Stimulated activated CD8-positive, alpha-beta memory T cell treated with anti-CD3 and anti-CD28 coated beads, Interleukin-7, amount 100 ng/mL, for 4 hours (primary cell): ENCODE measurements around the gene TRPV5.
"Not testable (repeated sequence)": the region's sequence is repeated elsewhere in the genome, so short reads cannot be mapped to it uniquely, and the experiment has no call there.

Experiments
- DNase-seq, 2 donors: peaks; one replicate each; pipeline ENCODE4 v3.0.0-alpha.2; 2020; ENCODE audit warnings: low read depth in 2 of 2

Gene TRPV5

GRCh38 chr7:142933624-142934023, at the start of gene TRPV5:
TSS of gene TRPV5 (minus strand) at chr7:142933746. CDS start at chr7:142933459, 287 bp downstream.
- DNase-seq: no peak

DNA sequence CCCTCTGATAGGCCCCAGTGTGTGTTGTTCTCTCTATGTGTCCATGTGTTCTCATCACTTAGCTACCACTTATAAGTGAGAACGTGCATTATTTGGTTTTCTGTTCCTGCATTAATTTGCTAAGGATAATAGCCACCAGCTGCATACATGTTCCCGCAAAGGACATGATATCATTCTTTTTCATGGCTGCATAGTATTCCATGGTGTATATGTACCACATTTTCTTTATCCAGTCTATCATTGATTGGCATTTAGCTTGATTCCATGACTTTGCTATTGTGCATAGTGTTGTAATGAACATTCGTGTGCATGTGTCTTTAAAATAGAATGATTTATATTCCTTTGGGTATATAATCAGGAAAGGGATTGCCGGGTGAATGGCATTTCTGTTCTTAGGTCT, 44.9 kb upstream of the TRPV5 start:
- DNase-seq: not testable (repeated sequence)

DNA sequence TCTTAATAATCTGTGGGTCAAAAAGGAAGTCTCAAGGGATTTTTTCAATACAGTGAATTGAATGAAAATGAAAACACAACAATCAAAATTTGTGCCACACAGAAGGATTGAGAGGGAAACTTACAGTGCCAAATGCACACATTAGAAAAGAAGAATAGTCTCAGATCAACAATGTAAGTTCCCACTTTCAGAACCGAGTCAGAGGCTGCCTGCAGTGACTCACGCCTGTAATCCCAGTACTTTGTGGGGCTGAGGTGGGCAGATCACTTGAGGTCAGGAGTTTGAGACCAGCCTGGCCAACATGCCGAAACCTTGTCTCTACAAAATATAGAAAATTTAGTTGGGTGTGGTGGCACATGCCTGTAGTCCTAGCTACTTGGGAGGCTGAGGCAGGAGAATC, 41.1 kb upstream of the TRPV5 start:
- DNase-seq: no peak

- no peak for DNase-seq
Observed at GRCh38 chr7:142969183-142969582, 35.6 kb upstream of the TRPV5 start.

DNA sequence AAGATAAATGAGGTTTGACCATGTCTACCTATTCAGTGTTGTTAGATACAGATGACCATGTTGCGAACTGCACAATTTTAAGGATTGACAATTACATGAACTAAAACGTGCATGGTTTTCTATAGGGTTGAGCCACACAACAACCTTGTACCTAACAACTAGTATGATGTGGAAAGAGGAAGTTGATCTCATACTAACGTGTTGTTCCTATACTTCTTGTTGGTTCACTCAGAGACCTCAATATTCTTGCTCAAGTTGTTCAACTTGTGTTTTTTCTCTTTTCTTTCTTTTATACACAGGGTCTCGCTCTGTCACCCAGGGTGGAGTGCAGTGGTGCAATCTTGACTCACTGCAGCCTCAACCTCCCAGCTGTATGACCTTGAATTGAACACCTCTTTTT, 34.7 kb upstream of the TRPV5 start:
- DNase-seq: no peak

- DNase-seq: no peak
Observed at GRCh38 chr7:142964502-142965246, 31.1 kb upstream of the TRPV5 start.

- no peak for DNase-seq
Observed at GRCh38 chr7:142963993-142964392, 30.4 kb upstream of the TRPV5 start.

- DNase-seq: no peak
Observed at GRCh38 chr7:142962991-142963390, 29.4 kb upstream of the TRPV5 start.

- no peak for DNase-seq
Observed at GRCh38 chr7:142961973-142962926, 28.7 kb upstream of the TRPV5 start, which contains the start of gene KEL. TSS of gene KEL (minus strand) at chr7:142962363. CDS start at chr7:142962206, 157 bp downstream.

DNA sequence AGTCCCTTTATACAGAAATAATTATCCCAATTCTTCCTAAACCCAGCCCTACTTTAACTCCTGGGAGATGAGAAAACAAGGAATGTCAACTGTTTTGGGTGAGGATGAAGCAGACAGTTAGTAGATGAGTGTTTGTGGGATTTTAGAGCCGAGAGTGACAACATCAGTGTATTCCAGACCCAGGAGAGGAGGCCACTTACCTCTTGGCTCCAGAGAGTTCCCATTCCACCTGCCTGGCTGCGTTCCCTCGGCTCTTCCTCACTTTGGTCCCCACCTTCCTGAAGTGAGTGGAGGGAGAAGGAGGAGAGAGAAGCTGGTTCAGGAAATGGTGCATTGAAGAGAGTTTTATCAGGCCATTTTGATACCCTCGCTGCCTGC, 28.0 kb upstream of the TRPV5 start:
- no peak for DNase-seq

DNA sequence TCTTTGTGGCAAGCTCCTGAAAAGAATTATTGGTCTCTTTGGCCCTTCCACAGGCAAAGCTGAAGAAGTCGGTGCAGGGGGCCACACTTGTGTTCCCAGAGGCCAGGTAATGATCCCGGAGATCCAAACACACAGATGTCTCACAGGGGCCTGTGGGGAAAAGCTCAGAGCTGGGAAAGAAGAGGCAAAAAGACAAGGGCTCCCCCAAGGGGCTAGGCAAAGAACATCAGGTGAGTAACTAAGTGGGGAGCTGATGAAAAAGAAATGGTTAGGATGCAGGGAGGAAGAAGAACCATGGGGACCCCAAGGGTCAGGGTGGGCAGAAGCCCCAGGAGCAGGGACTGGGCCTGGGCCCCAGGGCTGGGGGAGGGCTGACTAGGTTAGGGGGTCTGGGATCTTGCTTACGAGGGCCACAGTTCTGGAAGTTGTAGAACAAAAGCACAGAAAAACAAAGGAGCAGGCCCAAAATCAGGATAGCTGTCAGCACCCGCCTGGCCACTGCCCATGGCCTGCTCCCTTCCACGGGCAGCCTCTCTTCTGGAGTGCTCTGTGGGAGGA, 27.5 kb upstream of the TRPV5 start:
- DNase-seq: no peak

DNA sequence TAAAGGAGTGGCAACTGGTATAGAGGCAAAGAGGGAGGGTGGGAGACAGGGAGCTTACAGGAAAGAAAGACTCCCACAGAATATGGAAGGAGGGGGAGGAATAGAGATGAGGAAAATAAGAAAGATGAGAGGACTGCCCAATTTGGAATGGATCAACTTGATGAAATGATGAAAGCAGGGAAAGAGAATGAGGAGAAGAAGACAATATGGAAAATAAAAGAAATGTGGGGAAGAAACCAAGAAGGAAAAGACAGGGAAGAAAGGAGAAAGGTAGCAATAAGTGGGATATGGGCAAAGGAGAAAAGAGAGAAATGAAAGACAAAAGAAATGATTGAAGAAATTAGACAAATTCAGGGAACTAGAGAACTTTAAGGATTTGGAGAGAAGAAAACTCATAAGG, 25.7 kb upstream of the TRPV5 start:
- no peak for DNase-seq

- DNase-seq: no peak
Observed at GRCh38 chr7:142957723-142958122, 24.2 kb upstream of the TRPV5 start.

GRCh38 chr7:142956951-142957623, 23.5 kb upstream of the TRPV5 start:
- DNase-seq: no peak

GRCh38 chr7:142954680-142955268, 21.2 kb upstream of the TRPV5 start:
- DNase-seq: no peak

- DNase-seq: no peak
Observed at GRCh38 chr7:142950235-142950634, 16.7 kb upstream of the TRPV5 start.

DNA sequence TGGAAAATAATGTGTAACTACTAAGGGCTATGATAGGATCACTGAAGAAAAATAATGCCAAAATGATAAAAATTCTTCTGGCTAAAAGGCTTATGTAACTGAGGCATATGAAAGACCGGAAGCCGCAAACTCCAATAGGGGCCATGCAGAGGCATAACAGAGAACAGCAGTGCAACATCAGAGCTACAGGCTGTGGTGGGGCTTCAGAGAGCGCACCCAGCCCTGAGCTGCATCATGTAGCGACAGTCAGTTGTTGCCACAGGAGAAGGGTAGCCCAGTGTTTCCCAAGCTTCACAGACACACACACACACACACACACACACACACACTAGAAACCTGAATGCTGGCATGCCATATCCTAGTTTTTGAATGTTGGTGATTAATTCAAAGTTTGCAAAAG, 15.1 kb upstream of the TRPV5 start:
- no peak for DNase-seq

DNA sequence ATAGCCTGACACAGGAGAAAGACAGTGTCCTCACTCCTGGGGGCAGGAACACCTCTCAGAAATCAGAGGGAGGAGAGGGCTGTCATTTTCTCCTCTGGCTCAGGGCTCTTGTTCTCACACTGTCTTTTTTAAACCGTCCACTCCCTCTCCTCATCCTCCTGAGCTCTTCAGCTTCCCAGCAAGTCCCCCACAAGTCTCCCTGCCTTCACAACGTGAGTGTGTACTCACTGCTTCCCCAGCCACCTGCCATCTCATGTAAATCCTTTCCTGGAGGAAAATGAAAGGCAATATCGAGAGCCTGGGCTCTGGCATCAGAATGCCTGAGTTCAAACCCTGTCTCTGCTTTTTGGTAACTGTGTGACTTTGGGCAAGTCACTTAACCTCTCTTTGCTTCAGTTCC, 11.5 kb upstream of the TRPV5 start:
- DNase-seq: no peak

GRCh38 chr7:142943706-142944268, 10.2 kb upstream of the TRPV5 start:
- no peak for DNase-seq

GRCh38 chr7:142942746-142943145, 9.2 kb upstream of the TRPV5 start:
- no peak for DNase-seq

- DNase-seq: no peak
Observed at GRCh38 chr7:142941541-142941940, 8.0 kb upstream of the TRPV5 start.
